ENCODE data around the gene LARGE1.

The LARGE1 gene

GRCh38 chr22:33519974-33520903 lies 400.0 kb downstream of the LARGE1 start:
- no peak for DNase-seq (ENCODE audit: low spot score)

GRCh38 chr22:33519071-33519973 lies 401.0 kb downstream of the LARGE1 start:
- DNase-seq (ENCODE audit: low spot score): peak; percentile 43

GRCh38 chr22:33518405-33518804 lies 401.9 kb downstream of the LARGE1 start:
- no peak for DNase-seq (ENCODE audit: low spot score)

DNA sequence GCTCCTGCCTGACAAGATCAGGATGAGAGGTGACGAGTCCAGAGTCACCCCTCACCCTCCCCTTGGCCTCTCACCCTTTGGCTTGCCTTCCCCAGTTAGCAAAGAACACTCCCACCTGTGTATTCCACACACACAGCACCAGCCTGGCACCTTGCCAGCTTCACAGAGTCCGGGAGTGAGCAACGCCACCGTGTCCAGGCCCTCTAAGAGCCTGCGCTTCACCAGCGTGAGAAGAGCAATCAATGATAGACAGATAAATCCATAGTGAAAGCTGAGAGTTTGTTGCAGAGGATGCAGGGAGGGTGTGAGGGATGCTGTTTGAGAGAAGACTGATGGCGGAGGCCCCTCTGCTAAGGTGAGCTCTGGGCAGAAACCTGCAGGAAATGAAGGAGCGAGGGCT lies 404.5 kb downstream of the LARGE1 start:
- DNase-seq (ENCODE audit: low spot score): no peak

DNA sequence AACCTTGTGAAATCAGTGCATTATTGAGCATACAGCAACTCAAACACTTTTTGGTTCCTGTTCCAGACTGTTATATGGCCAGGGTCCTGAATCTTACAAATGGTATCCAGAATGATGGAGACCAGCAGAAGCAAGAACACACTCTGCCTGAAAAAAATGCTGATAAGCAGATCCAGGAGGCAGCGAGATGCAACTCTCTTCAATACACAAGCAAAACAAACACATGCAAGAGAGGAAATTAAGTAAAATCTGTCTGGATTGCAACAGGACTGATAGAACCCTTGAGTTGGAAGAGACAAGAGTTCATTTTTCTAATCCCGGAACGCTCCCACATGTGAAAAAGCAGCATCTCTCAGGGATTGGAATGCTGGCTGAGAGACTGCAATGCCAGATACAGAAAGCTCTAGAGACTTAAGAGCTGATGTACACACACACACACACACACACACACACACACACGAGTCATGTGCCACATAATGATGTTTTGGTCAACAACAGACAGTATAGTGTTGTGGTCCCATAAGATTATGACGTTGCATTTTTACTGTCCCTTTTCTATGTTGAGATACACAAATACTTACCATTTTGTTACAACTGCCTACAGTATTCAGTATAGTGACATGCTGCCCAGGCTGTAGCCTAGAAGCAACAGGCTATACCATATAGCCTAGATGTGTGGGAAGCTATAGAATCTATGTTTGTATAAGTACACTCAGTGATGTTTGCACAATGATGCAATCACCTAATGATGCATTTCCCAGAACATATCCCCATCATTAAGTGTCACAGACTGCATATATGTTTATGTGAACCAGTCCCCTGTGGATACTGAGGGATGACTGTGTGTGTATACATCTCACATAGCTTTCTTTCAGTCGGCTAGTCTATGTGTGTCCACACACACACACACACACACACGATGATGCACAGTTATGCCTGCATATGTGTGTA lies 406.6 kb downstream of the LARGE1 start:
- peak; percentile 14 for DNase-seq (ENCODE audit: low spot score)

GRCh38 chr22:33512908-33513307 lies 407.4 kb downstream of the LARGE1 start:
- DNase-seq (ENCODE audit: low spot score): no peak

- no peak for DNase-seq (ENCODE audit: low spot score)
Observed at GRCh38 chr22:33510429-33510904, 409.8 kb downstream of the LARGE1 start.

DNA sequence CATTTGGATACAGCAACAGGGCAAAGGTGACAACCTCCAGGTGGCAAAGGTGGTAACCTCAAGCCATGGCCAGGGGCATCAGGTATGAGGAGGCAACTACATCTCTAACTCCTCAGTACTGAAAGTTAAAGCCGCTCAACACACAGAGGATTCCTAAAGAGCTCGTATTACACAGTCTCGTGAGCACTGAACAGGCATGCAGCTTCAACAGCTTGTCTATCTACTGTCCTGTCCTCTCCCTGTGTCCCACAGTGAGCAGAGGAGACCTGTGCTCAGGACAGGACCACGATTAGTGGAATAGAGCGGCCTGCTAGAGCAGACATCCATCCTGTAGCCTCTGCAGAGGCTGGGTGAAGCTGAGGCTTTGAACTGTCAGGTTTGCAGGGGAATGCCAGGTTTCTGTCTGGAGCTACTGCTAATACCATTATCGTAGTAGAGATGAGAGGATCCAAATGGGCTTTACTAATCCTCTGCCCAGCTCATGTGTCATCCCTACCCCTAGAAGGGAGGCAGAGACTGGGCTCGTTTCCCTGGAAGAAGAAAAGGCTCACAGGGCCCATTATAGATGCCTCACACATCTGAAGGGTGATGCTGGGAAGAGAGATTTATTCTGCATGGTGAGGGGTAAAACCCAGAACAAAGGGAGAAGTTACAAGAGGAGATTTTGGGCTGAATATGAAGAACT lies 415.2 kb downstream of the LARGE1 start:
- DNase-seq (ENCODE audit: low spot score): no peak

GRCh38 chr22:33496112-33496511 lies 424.2 kb downstream of the LARGE1 start:
- DNase-seq (ENCODE audit: low spot score): no peak

DNA sequence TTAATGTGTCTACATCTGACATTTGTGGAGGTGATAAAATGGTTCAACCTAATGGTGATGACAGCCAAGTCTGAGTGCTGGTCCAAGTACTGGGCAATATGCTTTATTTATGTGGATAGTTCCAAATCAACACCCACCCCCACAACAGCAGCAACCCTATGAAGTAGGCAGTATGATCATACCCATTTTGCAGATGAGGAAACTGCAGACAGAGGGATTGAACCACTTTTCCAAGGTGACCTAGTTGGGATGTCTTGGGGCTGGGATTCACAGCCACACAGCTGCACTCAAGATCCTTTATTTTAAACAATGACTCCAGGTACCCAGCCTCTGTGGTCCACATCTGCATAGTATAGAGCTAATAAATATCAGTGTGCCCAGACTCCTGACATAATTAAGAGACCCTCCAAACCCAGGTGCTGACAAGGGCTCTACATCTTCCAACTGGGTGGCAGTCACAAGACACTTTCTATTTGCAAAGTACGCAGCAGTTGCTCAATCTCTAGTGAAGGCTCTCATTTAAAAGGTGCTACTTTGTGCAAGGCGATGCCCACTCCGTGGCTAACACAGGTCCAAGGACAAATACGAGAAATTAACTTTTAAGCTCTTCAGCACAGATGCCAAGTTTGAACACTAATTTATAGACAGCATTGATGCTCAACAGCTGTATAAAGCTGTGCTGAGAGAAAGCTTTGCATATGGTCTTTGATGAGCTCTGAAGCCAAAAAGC lies 426.6 kb downstream of the LARGE1 start:
- no peak for DNase-seq (ENCODE audit: low spot score)

DNA sequence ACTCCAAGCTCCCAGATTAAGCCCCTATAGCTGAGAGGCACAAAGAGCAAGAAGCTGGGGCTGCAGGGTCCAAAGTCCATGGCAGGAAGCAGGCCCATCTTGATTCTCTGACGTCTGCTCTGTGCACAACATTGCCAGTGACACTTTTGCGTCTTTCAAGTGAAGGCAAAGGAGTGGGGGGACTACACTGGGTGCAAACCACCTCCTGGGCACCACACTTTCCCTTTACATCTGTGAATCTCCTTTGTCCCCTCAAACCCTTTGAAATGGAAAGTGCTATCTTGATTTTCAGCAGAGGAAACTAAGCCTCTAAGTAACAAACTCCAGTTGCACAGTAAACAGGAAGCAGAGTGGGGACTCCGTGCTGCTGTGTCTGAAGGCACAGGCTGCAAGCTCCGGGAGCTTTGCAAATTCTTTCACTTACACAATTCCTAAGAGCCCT lies 428.0 kb downstream of the LARGE1 start:
- no peak for DNase-seq (ENCODE audit: low spot score)

GRCh38 chr22:33487041-33487716 lies 433.1 kb downstream of the LARGE1 start:
- no peak for DNase-seq (ENCODE audit: low spot score)

- no peak for DNase-seq (ENCODE audit: low spot score)
Observed at GRCh38 chr22:33481550-33481949, 438.7 kb downstream of the LARGE1 start.

- no peak for DNase-seq (ENCODE audit: low spot score)
Observed at GRCh38 chr22:33477120-33478111, 442.9 kb downstream of the LARGE1 start.

DNA sequence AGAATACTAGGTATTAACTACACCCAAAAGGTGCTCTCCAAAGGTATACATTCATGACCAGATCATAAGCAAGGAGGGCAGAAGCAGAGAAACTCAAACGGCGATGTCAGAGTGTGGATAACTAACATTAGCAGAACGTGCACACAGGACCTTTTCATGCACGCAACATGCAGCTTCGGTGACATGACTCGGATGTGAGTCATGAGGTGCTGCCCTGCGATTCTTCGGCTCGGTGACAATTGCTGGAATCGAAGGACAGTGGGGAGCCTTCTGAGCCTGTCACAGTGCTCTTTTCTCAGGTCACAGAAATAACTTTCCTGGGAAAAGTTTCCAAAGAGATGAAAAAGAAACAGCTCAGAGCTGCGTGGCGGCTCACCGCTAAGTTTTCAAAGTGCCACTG lies 443.6 kb downstream of the LARGE1 start:
- peak; percentile 16 for DNase-seq (ENCODE audit: low spot score)

- DNase-seq (ENCODE audit: low spot score): no peak
Observed at GRCh38 chr22:33476206-33476605, 444.1 kb downstream of the LARGE1 start.

DNA sequence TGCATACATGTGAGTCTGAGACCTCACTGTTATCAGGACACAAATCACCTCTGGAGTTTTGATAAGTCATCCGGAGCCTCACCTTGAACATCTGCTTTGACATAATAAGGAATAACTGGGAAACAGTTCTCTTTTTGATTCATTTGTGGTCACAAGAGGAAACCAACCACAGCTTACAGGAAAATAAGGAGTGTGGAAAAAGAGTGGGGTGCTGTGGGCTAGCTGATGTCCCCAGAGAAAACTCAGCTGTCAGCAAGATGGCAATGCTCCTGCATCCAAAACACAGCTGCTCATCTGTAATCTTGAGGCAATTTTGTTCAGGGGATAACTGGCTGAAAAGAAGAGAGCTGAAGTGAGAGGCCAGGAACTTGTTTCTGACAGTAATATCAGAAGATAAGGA lies 445.7 kb downstream of the LARGE1 start:
- no peak for DNase-seq (ENCODE audit: low spot score)
